OCI-LY7 (cell line): ENCODE data around the gene SPTSSA. TPM values are rescaled to one million over a fixed set of nuclear protein-coding genes. Genes with fewer than 3 reads are reported as not detected.

ENCODE experiments used
- BruUV-seq: library from RNA; stranded (reverse); fragments of 400-500 nt; replicated peaks from 2 replicates; lab custom pipeline; 2021; lab: Mats Ljungman, UMichigan
- CTCF ChIA-PET: fragments of 300-600 bp; sonication (Branson Sonifier 250); formaldehyde crosslinking; loops from one replicate; lab custom pipeline; 2022; ENCODE audit warnings: antibody characterized with exemption; ENCODE audit not compliant: unreplicated experiment; lab: Charles Lee
- POLR2A ChIA-PET: fragments of 300-600 bp; sonication (Branson Sonifier 250); formaldehyde crosslinking; loops from one replicate; lab custom pipeline; 2022; ENCODE audit warnings: antibody characterized with exemption; lab: Charles Lee
- DNase-seq: peaks from one replicate; pipeline ENCODE4 v3.0.0-alpha.2; 2015; ENCODE audit warnings: low spot score
- H2AFZ ChIP-seq: fragments of 200-600 bp; sonication (generic), shearing (Covaris generic); 2 replicates; pipeline ENCODE4 v1.6.1; 2014; ENCODE audit warnings: mild to moderate bottlenecking, antibody characterized with exemption, low read length, moderate library complexity
- H3K27ac ChIP-seq: fragments of 200-600 bp; sonication (generic); 2 replicates; pipeline ENCODE4 v1.5.1; 2014; ENCODE audit warnings: mixed run types, low read depth, mild to moderate bottlenecking, moderate library complexity, low read length, inconsistent platforms; ENCODE audit not compliant: poor library complexity, severe bottlenecking
- H3K36me3 ChIP-seq: fragments of 200-600 bp; sonication (generic); 2 replicates; pipeline ENCODE4 v1.6.1; 2014; ENCODE audit warnings: mild to moderate bottlenecking, antibody characterized with exemption, low read length, moderate library complexity, mixed read lengths; ENCODE audit not compliant: insufficient read depth
- H3K4me1 ChIP-seq: fragments of 200-600 bp; sonication (generic); 2 replicates; pipeline ENCODE4 v1.5.1; 2014; ENCODE audit warnings: mild to moderate bottlenecking, low read length; ENCODE audit not compliant: insufficient read depth, poor library complexity, severe bottlenecking
- H3K4me2 ChIP-seq: fragments of 200-600 bp; sonication (generic); 2 replicates; pipeline ENCODE4 v1.6.1; 2014; ENCODE audit warnings: mild to moderate bottlenecking, low read length
- H3K4me3 ChIP-seq: fragments of 200-600 bp; sonication (generic); 2 replicates; pipeline ENCODE4 v1.5.1; 2014; ENCODE audit warnings: mild to moderate bottlenecking, low read depth, low read length; ENCODE audit not compliant: poor library complexity, severe bottlenecking
- H3K79me2 ChIP-seq: fragments of 200-600 bp; sonication (generic); 2 replicates; pipeline ENCODE4 v1.6.1; 2016; ENCODE audit warnings: low read depth, mild to moderate bottlenecking, low read length, moderate library complexity, mixed read lengths; ENCODE audit not compliant: insufficient read depth
- H3K9me2 ChIP-seq: fragments of 200-600 bp; sonication (generic); 2 replicates; pipeline ENCODE4 v1.6.1; 2016; ENCODE audit warnings: mild to moderate bottlenecking, low read length, mixed read lengths; ENCODE audit not compliant: insufficient read depth
- H3K9me3 ChIP-seq: fragments of 200-600 bp; sonication (generic); 2 replicates; pipeline ENCODE4 v1.6.1; 2014; ENCODE audit warnings: mild to moderate bottlenecking, mixed run types, low read length, mixed read lengths
- H4K20me1 ChIP-seq: fragments of 200-600 bp; sonication (generic); 2 replicates; pipeline ENCODE4 v1.6.1; 2014; ENCODE audit warnings: mild to moderate bottlenecking, antibody characterized with exemption, low read length, moderate library complexity, mixed read lengths; ENCODE audit not compliant: insufficient read depth
- CTCF ChIP-seq: fragments of 200-600 bp; sonication (generic); conservative IDR thresholded peaks from 2 replicates; pipeline ENCODE4 v1.5.1; 2014; ENCODE audit warnings: mild to moderate bottlenecking, antibody characterized with exemption, low read length, moderate library complexity, mixed read lengths
- EZH2phosphoT487 ChIP-seq: fragments of 200-600 bp; sonication (generic); IDR thresholded peaks from 2 replicates; pipeline ENCODE4 v1.6.1; 2018; ENCODE audit warnings: low read depth, borderline replicate concordance, mild to moderate bottlenecking, mixed run types, antibody characterized with exemption, low read length, moderate library complexity, mixed read lengths
- intact Hi-C: fragments of 100-400 bp; cut with micrococcal nuclease; formaldehyde crosslinking; loops from one replicate; pipeline ENCODE4 v1.10.0; 2022; ENCODE audit not compliant: unreplicated experiment
- total RNA-seq, 2 experiments: library from RNA; depleted of rRNA in 1 of 2; stranded (reverse); fragments of >200 nt in 1 of 2; shearing (Covaris generic) in 1 of 2; gene quantifications; 2 replicates each; pipeline ENCODE4 v1.2.3, GENCODE V29; 2014 to 2022

SPTSSA gene
- total RNA-seq, 2 experiments from 2014 or later, result 8.7 to 19.0 TPM

- no peaks in the 10 kb centered on the region for H4K20me1 ChIP-seq
- H3K79me2 ChIP-seq, result no peaks in the 10 kb centered on the region
- CTCF ChIA-PET, result no interaction called here
- no peaks in the 10 kb centered on the region for H3K36me3 ChIP-seq
- H2AFZ ChIP-seq, result no peak overlapping the region
- no peak overlapping the region for H3K4me3 ChIP-seq
- no peak for DNase-seq
- BruUV-seq, result no TSS peak
- no peaks in the 10 kb centered on the region for H3K9me2 ChIP-seq
- H3K9me3 ChIP-seq, result no peaks in the 10 kb centered on the region
- TF ChIP-seq EZH2phosphoT487, result no peak
- no peak for TF ChIP-seq CTCF
- POLR2A ChIA-PET, result interaction anchor here (0.6 kb wide), 1 partner anchor 1977 kb away, joined by 3 read pairs; no protein-coding TSS in a partner anchor
- no peak overlapping the region for H3K27ac ChIP-seq
- intact Hi-C loops, result no loop called here
- H3K4me1 ChIP-seq, result no peaks in the 10 kb centered on the region
- H3K4me2 ChIP-seq, result no peak overlapping the region
Observed at GRCh38 chr14:34409721-34410120, 52.3 kb downstream of the SPTSSA start.

GRCh38 chr14:34407951-34408350 lies 54.1 kb downstream of the SPTSSA start:
- POLR2A ChIA-PET, result interaction anchor here (0.7 kb wide), 2 partner anchors 12 to 140 kb away, joined by 3 to 5 read pairs; no protein-coding TSS in a partner anchor
- BruUV-seq, result no TSS peak
- H3K79me2 ChIP-seq, result no peaks in the 10 kb centered on the region
- DNase-seq, result no peak
- H3K4me1 ChIP-seq, result no peaks in the 10 kb centered on the region
- no peaks in the 10 kb centered on the region for H4K20me1 ChIP-seq
- CTCF ChIA-PET, result no interaction called here
- no peak for TF ChIP-seq EZH2phosphoT487
- TF ChIP-seq CTCF, result no peak
- no peak overlapping the region for H3K4me2 ChIP-seq
- no peaks in the 10 kb centered on the region for H3K9me2 ChIP-seq
- H2AFZ ChIP-seq, result no peak overlapping the region
- no peaks in the 10 kb centered on the region for H3K9me3 ChIP-seq
- intact Hi-C loops, result no loop called here
- no peaks in the 10 kb centered on the region for H3K36me3 ChIP-seq
- H3K27ac ChIP-seq, result no peak overlapping the region
- H3K4me3 ChIP-seq, result no peak overlapping the region

GRCh38 chr14:34404416-34404815 lies 57.6 kb downstream of the SPTSSA start:
- Histone ChIP-seq H3K4me1 (no peaks in the 10 kb centered on the region), H3K4me3 (no peak overlapping the region), H3K9me2 (no peaks in the 10 kb centered on the region), H3K36me3 (no peaks in the 10 kb centered on the region), H2AFZ (no peak overlapping the region), H3K79me2 (no peaks in the 10 kb centered on the region), H4K20me1 (no peaks in the 10 kb centered on the region), H3K9me3 (no peaks in the 10 kb centered on the region), H3K4me2 (no peak overlapping the region), H3K27ac (no peak overlapping the region)
- no peak for DNase-seq
- CTCF ChIA-PET, result no interaction called here
- POLR2A ChIA-PET, result no interaction called here
- TF ChIP-seq EZH2phosphoT487 (no peak), CTCF (no peak)
- intact Hi-C loops, result no loop called here
- no TSS peak for BruUV-seq
